Suppressor macrophage treated with lipopolysaccharide for 1 hour (primary cell): ENCODE results near the gene TAF1B.
A peak's percentile ranks its signal among the peaks of the same experiment; 100 is the strongest.

Experiments
- DNase-seq, 3 donors: peaks; one replicate each; pipeline ENCODE4 v3.0.0-alpha.2; 2020 to 2022

The TAF1B gene

DNA sequence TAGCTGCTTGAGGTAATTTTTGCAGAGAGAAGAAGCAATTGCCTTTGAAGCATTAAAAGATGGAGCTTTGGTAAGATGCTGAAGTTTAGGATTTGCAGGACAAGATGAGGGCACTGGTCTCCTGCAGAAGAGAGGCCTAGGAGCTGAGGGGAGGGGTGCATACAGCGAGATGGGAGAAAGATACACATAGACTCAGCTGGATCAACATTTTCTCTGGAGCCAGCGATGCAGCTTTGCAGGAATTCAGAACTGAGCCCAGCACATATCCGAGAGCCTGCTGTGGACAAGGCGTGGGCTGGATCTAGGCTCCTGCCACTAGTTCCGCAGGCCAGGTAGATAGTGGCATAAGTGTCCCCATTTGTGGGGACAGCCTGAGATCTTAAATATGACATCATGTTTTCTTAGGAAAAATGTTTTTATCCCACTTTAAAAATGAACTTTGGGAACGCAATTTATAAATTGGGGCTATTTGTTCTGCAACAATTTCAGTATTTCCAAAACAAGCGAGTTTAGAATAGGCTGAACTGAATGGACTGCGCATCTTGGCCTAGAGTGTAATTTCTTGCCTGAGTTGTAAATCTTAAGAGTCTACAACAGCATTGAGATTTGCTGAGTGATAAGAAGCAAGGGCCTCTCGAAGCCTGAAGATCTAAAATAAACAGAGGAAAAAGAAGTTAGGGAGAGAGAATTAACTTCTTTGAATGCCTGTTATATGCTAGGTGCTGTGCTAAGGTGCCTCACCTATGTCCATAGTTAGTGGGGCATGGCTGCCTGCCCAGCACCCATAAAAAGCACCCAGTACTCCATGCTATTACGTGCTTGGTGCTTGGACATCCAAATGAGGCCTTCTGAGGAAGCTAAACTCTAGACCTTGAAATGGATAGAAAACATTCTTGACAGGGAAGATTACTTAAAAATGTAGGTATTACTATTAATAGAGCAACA lies 125.6 kb downstream of the TAF1B start:
- DNase-seq = no peak

DNA sequence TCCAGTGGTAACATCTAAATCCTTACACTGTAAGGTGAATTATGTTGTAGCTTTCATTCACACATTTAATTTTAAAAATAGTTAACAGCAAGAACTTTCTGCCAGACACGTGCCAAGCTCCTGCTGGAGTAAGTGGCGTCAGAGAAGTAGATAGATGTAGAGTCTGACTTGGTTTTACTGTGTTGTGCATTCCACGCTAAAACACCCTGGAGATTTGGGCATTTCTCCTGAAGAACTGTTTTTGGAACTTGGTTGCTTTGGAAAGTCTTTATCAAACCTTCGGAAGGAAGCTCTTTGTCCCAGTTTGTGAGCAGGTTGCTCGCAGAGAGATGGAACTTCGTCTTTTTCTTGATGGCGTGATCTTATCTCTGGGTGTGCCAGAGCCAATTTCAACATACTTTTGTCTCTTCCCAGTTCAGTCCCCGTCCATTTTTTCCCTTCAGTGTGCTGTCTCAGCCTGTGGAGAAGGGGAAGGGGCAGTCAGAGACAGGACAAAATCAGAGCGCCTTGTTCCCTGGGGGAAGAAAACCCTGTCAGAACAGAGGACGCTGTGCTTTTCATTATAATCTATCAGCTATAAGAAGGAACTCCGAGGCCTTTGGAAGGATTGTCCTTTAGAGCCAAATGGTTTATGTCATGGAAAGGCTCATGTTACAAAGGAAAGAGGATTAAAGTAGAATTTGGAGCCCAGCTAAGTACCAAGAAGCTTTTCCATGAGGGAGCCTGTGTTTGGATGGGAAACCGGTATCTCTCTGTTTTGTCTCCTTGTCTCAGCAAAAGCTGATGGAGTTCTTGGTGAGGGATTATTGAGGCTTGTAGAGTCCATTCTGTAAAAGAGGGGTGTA lies 127.1 kb downstream of the TAF1B start:
- DNase-seq = no peak

DNA sequence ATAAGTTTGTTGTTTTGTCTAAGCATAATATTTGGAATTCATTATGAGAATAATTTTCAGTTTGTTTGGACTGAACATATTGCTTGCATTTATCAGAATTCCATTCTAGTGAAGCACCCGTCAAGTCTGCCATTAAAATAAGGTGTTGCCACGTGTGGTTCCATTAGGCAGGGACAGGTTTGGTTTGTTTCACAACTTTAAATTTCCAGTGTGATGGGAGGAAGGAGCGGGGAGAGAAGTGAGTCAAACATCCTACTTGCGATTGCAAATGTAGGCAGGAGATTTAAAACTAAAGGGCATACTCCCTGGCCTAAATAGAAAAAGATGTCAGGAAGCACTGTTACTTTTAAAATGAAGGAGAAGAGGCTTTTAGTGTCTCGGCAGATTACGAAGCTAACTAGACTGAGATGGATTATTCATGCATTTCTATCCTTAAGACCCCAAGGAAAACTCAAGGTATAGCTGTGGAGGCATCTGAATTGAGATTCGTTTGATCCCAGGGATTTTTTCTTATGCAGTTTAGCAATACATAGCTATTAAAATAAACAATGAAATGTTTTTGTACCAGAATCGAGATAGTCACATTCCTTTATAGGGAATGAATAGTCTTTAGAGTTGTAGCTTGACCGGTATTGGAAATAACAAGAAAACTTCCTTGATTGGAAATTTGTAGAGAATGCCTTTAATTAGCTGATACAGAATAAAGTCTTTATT lies 128.0 kb downstream of the TAF1B start:
- no peak for DNase-seq

DNA sequence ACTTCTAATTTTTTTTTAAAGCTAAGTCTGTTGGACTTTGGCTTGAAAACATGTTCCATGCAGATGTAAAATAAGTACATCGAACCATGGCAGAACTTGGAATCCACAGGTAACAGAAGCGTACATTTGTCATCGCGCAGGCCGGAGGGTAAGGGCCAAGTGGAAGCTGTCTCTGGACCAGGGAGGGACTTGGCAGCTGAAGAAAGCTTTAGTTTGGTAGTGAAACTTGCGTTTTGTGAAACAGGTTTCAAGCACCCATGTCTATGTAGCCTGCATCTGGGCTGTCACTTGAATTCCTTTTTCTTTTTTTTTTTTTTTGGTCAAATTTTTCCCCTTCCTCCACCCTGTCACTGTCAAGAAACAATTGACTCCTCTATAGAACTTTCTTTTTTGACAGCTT lies 128.6 kb downstream of the TAF1B start:
- no peak for DNase-seq

DNA sequence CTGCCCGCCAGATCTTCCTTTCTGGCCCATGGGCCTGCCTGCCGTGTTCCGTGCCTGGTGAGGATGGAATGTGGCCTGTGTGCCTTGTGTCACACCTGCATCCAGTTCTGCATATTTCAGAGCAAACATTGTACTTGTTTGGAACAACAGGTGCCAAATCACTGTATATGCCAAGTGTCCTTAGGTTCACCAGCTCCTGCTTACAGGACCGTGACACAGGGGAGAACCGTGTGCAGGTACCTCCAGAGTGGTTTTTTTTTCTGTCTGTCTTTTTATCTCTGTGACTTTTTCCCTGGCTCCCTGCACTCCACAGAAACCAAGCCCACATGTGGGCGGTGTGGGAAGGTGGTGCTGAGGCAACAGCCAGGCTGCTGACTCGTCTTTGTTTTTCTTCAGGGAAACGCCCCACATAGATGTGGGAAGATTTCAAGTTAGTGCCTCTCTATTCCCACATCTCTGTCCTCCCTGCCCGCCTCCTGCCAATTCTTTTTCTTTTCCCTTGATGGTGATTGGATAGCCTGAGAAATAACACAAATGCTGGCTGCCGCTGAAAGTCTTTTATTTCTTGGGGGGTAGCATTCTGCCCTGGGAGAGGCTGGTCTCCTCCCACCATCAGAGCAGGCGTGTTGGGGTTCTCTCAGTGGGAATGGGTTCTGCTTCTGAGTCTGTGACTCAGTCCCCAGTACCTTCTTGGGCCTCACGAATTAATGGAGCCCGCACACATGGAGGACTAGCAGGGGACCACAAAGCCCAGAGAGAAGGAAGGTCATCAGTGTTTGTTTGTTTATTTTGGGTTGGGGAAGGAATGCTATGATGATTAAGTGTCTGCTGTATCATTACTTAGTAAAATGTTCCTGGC lies 129.6 kb downstream of the TAF1B start:
- peak; percentile 68 to 79 (median 70) for DNase-seq

DNA sequence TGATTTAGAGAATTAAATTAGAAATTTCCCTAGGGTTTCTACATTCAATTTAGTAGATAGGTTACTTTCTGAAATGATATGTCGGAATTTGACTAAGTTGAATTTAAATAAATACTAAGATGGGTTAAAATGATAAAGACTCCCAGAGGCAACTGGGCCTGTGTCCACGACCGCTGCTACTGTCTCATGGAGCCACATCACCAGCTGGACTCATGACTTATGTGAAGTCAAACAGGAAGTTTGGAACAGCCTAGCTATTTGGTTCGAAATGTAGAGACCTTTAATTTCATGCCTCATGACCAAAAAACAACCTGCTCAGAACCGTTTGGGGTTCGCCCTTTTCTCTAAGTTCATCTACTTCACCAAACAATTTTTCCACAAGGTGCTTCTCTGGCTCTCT lies 130.4 kb downstream of the TAF1B start:
- peak in 1 of 3 donors; percentile 18 for DNase-seq

DNA sequence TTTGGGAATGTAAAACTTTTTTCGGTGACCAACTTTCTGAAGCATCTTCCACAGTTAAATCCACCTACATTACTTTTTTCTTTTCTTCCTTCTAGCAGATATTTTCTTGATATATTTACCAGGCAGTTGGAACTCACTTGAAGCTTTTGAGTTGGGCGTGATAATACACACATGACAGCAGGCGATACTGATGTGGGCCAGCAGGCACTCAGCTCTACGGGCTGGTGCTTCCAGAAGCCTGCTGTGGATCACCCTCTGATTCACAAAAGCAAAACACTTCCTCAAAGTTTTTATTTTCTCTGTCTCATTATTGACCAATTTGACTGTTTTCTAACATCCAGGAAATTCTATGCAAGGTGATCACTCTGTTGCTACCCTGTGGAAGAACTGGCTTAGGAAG lies 131.1 kb downstream of the TAF1B start:
- peak in 1 of 3 donors; percentile 38 for DNase-seq

DNA sequence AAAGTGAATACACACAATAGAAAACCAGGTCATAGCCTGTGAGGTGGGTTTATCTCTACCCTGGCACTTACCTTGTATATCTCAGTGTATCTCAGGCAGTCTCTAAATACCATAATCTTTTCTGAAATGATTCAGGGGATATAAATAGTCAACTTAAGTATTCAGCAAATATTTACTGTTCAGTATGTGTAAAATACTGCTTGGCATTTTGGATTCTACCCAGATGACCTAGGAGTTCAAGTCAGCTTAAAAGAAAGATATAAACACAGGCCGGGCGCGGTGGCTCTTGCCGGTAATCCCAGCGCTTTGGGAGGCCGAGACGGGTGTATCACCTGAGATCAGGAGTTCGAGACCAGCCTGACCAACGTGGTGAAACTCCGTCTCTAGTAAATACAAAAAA lies 132.1 kb downstream of the TAF1B start:
- DNase-seq = no peak

DNA sequence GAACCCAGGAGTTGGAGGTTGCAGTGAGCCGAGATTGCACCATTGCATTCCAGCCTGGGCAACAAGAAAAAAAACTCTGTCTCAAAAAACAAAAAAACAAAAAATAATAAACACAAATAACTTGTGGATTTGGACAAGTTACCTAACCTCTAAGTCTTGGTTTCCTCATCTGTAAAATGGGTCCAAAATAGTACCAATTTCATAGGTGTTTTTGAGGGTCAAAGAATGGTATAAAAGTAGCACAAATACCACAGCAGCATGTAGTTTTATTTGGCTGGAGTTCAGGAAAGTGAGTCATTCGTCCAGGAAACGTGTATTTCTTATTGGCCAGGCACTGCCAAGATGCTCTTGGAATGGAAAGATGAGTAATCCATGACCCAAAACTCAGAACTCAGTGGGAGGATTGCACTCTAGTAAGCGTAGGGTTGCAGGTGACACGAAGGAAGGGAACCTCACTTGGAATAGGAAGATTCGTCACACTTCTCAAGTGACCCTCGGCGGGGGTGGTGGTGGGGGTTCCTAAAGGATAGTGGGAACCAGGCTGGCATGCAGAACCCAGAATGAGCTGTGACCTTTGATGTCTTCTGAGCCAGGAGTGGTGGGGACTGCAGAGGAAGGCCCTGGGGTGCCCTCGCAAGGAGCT lies 132.7 kb downstream of the TAF1B start:
- DNase-seq = peak; percentile 74 to 91 (median 78)

DNA sequence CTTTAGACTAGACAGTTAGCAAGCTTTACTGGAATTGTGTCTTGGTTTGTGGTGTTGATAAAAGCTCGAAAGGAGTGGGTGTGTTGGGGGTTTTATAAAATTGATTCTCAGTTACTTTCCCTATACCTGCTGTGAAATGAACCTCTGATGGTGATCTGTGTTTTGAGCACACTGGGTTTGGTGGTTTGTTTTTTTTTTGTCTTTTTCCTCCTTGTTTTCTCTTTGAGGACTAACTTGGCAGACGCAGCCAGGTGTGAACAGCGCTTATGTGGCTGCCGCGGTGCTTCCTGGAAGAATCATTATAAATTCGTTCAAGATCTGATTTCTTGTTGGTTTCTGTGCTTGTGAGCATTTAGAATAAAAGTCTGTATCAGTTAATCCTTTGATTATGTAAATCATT lies 136.7 kb downstream of the TAF1B start:
- DNase-seq = no peak

DNA sequence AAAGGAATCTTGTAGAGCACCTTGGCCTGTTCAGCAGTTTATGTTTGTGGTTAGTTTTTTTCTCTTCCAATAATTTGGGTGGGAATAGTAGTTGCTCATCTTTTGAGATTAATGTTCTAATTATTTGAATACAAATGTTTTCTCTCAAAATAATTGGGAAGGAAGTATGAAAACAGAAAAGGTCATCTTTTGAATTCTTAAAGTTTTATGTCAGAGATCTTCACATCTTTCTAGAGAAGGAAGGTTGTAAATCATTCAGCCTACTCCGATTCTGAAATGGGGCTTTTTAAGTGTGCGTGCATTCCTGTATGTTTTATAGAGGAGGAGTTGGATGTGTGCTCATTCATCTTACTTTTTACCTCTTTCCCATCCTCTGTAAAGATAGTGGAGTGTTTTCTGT lies 137.2 kb downstream of the TAF1B start:
- no peak for DNase-seq

DNA sequence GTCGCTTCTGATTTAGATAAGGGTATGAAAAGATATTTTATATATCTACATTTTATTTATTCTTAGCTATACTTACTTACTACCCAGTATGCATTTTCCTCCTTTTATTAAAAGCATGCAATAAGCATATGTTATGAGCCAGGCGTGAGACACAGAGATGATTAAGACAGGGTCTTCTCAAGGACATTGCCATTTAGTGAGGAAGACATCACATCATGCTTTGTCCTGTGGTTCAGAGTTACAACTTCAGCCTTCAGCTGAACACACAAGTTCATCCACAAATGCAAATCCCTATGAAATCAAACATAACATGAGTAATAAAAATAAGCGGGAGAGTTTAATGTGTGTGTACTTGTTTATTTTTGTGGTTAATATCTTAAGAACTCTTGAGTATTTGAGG lies 138.4 kb downstream of the TAF1B start:
- DNase-seq = no peak

DNA sequence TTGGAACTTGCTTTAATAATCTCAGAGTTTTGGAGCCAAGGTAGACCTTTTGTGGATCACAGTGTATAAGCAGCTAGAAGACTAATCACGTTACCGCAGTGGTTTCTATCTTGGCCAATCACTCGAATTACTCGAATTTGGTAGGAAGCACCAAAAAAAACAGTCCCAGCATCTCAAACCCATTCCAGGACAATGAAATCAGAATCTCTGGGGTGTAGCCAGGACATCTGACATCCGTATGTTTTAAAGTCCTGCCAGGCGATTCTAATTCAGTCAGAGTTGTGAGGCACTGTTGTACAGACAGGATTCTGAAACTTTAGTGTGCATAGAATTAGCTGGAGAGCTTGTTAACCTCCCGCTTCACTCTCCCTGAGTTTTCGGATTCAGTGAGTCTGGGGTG lies 139.0 kb downstream of the TAF1B start:
- no peak for DNase-seq

DNA sequence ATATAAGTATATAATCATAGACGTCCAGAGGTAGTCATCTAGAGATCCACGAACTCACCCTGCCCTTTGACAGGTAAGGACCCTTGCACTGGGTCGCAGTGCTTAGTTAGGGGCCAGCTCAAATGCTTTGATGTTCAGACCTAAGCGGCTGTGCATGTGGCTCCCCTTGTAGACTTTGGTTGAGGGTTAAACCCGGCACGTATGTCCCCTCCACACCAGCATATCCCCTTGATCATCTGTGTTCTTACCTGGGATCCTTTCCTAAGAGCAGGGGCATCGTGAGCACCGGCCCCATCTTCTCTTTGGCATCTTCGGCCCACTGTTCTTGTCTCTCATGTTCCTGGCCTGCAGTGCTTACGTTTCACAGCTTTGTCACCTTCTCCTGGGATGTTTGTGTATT lies 139.6 kb downstream of the TAF1B start:
- no peak for DNase-seq

DNA sequence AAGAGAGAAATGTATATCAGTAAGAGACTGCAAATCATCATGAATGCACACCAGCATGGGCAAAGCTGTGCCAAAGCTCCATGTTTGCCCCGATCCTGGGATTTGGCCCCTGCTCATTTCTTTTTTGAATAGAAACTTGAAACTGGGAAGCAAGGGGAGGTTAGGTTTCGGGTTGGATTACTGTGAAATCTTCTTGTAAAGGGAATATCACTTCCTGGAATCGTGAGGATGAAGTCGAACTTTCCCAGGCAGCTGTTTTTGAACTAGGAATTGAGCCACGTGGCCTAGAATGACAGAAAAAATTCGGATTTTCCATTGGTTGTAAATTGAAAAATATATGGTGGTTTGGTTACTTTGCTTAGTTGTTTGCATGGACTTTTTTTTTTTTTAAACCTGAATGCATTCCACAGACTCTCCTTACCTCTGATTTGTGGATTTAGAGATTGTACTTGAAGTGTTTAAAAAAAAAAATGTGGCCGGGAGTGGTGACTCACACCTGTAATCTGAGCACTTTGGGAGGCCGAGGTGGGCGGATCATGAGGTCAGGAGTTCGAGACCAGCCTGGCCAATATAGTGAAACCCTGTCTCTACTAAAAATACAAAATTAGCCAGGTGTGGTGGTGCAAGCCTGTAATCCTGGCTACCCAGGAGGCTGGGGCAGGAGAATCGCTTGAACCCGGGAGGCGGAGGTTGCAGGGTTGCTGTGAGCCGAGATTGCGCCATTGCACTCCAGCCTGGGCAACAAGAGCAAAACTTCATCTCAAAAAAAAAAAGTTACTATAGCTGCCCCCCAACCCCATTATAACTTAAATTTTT lies 140.3 kb downstream of the TAF1B start:
- no peak for DNase-seq
